ENCODE results near the gene OGDH. TPM values are rescaled to one million over a fixed set of nuclear protein-coding genes. Genes with fewer than 3 reads are reported as not detected.

The OGDH gene
- total and polyA plus RNA-seq, 9 donors, result 24.4 to 84.6 (median 57.7) TPM

- 84 to 91% (median 84%) methylated on average over 6 to 7 of the region's 7 CpGs for WGBS, 3 donors
Observed at GRCh38 chr7:44757739-44758138, 151.3 kb downstream of the OGDH start.

More at GRCh38 chr7:44757739-44758138, 151.3 kb downstream of the OGDH start:
- no peak overlapping the region for H3K27ac ChIP-seq
- intact Hi-C loops (cut with DNase I), result loop anchor here in 1 of 4 donors (10.0 kb wide), 1 partner anchor 173 kb away; the partner anchor contains the start of gene TMED4
- H3K9me3 ChIP-seq, result no peaks in the 10 kb centered on the region
- H3K36me3 ChIP-seq, result no peaks in the 10 kb centered on the region
- TF ChIP-seq, protein P1, sequence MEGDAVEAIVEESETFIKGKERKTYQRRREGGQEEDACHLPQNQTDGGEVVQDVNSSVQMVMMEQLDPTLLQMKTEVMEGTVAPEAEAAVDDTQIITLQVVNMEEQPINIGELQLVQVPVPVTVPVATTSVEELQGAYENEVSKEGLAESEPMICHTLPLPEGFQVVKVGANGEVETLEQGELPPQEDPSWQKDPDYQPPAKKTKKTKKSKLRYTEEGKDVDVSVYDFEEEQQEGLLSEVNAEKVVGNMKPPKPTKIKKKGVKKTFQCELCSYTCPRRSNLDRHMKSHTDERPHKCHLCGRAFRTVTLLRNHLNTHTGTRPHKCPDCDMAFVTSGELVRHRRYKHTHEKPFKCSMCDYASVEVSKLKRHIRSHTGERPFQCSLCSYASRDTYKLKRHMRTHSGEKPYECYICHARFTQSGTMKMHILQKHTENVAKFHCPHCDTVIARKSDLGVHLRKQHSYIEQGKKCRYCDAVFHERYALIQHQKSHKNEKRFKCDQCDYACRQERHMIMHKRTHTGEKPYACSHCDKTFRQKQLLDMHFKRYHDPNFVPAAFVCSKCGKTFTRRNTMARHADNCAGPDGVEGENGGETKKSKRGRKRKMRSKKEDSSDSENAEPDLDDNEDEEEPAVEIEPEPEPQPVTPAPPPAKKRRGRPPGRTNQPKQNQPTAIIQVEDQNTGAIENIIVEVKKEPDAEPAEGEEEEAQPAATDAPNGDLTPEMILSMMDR (IDR thresholded peaks at IDR 0.05), result no peak
- no peak for TF ChIP-seq EP300 (IDR thresholded peaks at IDR 0.05)
- no peak for TF ChIP-seq POLR2A (IDR thresholded peaks at IDR 0.05)
- H3K27me3 ChIP-seq, result no peaks in the 10 kb centered on the region
- DNase-seq, result no peak
- H3K4me1 ChIP-seq (ENCODE audit: insufficient read depth), result peaks cover 8% of the 10 kb centered on the region
- no peak overlapping the region for H3K4me3 ChIP-seq

Other genes starting within 250 kb of the OGDH start
- gene NUDCD3, start 116.0 kb upstream of the OGDH start, total RNA-seq, result 100 to 1,000 TPM in 5 of 7 donors, 10 to 100 TPM in 2; 32.1 to 117 (median 102) TPM
- 100 to 1,000 TPM in 1 of 2 donors, 10 to 100 TPM in 1; 35.4 to 111 TPM for gene NUDCD3, start 116.0 kb upstream of the OGDH start, polyA plus RNA-seq
- under 1 TPM; 0.05 to 0.28 (median 0.24) TPM for gene NPC1L1, start 65.3 kb upstream of the OGDH start, total RNA-seq
- gene NPC1L1, start 65.3 kb upstream of the OGDH start, polyA plus RNA-seq, result under 1 TPM; 0.18 to 0.22 TPM
- gene DDX56, start 32.7 kb upstream of the OGDH start, total RNA-seq, result 10 to 100 TPM; 33.6 to 78.4 (median 53.4) TPM
- 10 to 100 TPM; 39.2 to 43.4 TPM for gene DDX56, start 32.7 kb upstream of the OGDH start, polyA plus RNA-seq
- gene TMED4, start 24.4 kb upstream of the OGDH start, total RNA-seq, result 100 to 1,000 TPM in 2 of 7 donors, 10 to 100 TPM in 5; 74.9 to 155 (median 95.9) TPM
- 100 to 1,000 TPM in 1 of 2 donors, 10 to 100 TPM in 1; 79.3 to 106 TPM for gene TMED4, start 24.4 kb upstream of the OGDH start, polyA plus RNA-seq
- gene ZMIZ2, start 142.2 kb downstream of the OGDH start, total RNA-seq, result 10 to 100 TPM; 20.0 to 85.5 (median 69.4) TPM
- 10 to 100 TPM; 12.7 to 36.8 TPM for gene ZMIZ2, start 142.2 kb downstream of the OGDH start, polyA plus RNA-seq
- gene PPIA, start 190.1 kb downstream of the OGDH start, total RNA-seq, result 1,000 to 10,000 TPM in 1 of 7 donors, 100 to 1,000 TPM in 6; 644 to 1,200 (median 790) TPM
- 1,000 to 10,000 TPM; 1,452 to 2,091 TPM for gene PPIA, start 190.1 kb downstream of the OGDH start, polyA plus RNA-seq
- gene H2AZ2, start 241.5 kb downstream of the OGDH start, total RNA-seq, result 100 to 1,000 TPM in 5 of 7 donors, 10 to 100 TPM in 2; 70.7 to 154 (median 123) TPM
- 100 to 1,000 TPM in 1 of 2 donors, 10 to 100 TPM in 1; 79.0 to 119 TPM for gene H2AZ2, start 241.5 kb downstream of the OGDH start, polyA plus RNA-seq

Data from ovary (tissue), 9 donors.